ENCODE data around the gene TOX2. TPM values are rescaled to one million over a fixed set of nuclear protein-coding genes. Genes with fewer than 3 reads are reported as not detected.

Gene TOX2
- total RNA-seq, 1 donor from 2014 or later: 0.70 TPM

DNA sequence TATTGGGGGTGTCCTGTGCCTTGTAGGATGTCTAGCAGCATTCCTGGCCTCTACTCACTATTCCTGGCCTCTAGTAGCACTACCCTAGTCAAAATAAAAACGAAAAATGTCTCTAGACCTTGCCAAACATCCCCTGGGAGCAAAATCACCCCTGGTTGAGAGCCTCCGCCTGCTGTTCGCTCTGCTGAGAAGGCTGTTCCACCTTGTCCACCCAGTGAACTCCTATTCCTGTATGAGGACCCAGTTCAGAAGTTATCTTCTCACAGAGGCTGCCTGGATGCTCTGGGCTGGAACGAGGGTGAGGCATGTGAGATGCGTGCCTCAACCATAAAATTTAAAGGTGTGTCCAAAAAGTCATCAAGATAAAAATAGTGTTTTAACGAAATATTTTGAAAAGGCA is 101.9 kb downstream of the TOX2 start:
- DNase-seq (ENCODE audit: low read depth): no peak

DNA sequence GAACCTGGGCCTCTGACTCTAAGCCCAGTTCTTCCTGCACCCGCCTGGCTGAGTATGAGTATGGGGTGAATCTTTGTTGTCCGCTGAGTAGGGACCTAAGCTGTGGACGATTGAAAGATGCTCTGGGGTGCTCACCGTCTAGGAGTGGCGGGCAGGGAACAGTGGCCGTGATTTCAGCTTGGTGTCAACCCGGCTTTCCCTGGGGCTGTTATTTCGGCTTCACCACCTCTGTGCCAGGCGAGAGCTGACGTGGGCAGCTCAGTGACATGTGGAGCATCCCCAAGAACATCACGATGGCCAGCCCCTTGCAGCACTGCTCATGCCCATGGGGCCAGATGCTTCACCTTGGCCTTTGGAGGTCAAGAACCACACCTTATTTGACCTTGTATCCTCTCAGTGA is 102.6 kb downstream of the TOX2 start:
- DNase-seq (ENCODE audit: low read depth): no peak

DNA sequence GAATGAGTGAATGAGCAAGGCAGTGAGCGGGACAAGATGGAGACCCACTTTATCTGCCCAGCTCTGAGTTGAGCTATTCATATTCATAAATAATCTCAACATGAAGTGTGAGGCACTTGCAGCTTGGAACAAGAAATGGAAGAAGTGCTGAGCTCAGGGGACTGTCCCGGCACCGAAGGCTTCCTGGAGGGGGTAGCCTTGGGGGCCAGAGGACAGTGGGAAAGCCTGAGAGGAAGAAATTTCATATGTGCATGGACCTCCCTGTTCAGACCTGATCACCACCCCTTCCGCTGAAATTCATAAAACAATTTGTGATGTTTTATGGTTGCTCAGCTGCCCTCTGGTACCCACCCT is 103.2 kb downstream of the TOX2 start:
- no peak for DNase-seq (ENCODE audit: low read depth)

DNA sequence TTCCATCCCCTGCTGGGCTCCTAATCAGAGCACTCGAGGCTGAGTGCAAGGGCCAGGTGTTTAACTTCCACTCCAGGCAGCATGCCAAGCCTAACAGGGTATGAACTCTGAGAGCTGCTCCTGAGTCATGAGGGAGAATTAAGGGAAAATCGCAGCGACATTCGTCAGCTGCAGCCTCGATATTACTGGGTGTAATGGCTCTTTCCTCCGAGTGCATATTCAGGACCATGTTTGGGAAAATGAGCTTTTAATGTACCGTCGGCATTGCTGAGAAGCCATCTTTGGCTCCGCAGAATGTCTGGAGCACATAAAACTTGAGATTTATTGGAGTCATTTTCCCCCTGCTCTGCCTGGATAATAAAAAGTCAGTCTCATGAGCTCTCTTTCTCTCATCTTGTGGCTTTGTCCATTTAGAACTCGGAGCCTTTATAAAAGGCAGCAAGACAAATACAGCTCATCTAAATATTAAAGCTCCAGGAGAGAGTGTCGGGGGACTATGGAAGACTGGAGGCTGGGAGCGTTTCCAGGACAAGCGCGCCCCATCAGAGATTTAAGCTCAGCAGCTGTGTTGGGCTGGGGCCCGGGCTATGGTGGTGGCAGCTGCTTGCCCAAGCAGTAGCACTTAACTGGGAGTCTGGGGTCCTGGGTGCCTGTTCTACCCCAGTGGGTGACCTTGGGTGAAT is 103.7 kb downstream of the TOX2 start:
- peak; percentile 98 for DNase-seq (ENCODE audit: low read depth)

DNA sequence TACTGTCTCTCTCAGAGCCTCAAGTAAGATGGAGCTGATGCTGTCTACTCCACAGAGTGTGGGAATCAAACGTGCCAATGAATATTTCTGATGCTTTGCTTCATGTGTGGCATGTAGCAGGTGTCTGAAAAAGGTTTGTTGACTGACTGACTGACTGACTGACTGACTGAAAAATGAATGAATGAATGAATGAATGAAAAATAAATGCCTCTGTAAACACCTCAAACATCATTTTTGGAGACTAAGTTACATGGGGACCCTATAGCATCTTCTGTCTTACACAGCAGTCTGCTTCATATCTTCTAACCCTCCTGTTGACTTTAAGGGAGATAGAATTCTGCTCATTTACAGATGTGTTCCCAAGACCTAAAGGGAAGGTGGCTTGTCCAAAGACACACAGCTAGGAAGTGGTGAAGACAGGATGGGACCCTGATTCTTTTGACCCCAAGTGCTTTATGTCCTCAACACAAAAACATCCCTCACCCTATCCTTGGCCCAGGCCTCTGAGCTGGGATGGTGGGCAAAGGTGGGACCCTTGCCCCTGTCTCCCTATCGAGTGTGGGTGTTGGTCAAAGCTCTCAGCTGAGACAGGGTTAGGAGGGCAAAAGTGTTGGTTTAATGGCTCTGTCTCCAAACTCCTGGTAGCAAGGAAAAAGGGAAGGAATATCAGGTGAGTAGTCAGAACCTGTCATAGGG is 104.4 kb downstream of the TOX2 start:
- no peak for DNase-seq (ENCODE audit: low read depth)

DNA sequence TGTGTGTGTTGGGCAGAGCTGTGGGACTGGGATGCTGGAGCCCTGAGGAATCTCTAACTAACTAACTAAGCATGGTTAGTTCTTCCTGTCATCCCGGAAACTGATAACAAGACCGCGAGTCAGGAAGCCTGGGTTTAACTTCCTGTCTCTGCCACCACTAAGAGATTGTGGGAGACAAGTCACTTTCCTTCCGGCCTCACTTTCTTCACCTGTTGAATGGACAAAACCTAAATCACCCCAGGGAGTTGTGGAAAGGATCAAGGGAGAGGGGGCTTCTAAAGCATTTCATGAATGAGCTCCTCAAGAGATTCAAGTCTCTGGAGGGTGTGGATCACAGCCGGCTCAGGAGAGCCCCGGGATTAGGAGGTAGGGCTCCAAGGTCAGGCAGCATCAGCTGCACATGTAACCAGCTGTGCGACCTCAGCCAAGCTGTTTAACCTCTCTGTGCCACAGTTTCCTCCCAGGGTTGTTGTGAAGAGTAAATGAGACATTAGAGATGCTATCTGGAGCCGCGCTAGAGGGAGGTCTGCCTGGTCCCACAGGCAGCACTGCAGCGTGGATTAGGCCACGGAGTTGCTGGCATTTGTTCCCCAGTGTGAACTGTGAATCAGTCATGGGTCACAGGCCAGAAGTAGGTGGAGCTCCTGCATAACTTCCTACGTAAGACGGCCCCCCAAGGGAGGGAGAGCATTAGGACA is 105.1 kb downstream of the TOX2 start:
- peak; percentile 14 for DNase-seq (ENCODE audit: low read depth)

DNA sequence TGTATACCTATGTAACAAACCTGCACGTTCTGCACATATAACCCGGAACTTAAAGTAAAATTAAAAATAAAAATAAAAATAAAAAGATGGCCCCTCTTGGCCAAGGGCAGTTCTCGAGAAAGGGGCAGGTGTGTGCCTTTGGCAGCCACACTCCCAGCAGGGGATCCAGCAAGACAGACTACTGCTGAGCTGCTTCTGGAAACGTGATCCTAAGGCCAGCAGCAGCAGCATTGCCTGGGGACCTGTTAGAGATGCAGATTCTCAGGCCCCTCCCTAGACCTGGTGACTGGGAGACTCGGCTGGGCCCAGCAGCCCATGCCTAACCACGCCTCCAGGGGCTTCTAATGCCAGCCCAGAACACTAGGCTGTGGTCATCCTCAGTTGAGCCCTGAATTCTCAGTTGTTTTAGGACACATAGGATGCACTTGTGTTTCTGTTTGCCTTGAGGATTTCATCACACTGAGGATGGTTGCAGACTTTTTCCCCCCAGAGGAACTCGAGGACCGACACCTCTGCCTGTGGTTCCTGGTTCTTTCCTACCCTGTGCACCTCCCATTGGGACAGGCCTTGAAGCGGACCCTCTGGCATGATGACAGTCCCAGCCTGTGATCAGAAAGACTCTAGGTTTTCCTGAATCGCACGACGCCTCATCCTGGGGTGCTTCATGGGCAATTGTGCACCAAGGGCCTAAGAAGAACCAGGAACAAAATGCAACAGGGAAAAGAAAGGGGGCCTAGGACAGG is 105.9 kb downstream of the TOX2 start:
- DNase-seq (ENCODE audit: low read depth): peak; percentile 26

DNA sequence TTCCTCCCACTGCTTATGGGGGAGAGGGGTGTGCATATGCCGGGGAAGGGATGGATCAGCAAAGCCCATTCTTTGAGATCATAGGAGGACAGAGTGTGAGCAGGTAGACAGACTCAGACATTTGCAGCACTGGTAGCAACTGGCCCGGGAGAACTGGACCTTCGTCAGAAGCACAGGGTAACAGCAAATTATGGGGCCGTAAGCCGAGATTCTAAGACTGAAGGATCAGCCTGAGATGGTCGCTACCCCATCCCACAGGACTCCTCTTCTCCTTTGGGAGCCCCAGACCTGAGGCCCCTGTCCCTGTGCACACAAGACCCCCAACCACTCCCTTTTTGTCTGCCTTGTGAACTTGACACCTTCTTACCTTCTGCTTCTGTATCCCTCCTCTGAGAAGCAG is 106.5 kb downstream of the TOX2 start:
- DNase-seq (ENCODE audit: low read depth): no peak

DNA sequence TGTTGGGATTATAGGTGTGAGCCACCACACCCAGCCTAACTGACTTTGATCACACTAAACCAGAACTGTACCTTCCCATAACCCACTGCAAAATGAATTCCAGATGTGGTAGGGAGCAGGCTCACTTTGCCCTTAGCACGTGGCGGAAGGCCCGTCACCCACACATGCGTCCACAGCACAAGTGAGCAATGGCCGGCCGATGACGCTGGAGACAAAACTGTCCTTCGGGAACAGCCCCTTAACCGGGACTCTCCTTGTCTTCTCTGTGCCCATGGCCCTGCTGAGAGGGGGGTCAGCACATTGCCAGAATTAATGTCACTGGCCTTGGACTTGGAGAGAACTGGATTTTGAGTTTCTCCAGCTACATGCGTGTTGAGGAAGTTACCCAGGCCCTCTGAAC is 107.2 kb downstream of the TOX2 start:
- DNase-seq (ENCODE audit: low read depth): no peak

DNA sequence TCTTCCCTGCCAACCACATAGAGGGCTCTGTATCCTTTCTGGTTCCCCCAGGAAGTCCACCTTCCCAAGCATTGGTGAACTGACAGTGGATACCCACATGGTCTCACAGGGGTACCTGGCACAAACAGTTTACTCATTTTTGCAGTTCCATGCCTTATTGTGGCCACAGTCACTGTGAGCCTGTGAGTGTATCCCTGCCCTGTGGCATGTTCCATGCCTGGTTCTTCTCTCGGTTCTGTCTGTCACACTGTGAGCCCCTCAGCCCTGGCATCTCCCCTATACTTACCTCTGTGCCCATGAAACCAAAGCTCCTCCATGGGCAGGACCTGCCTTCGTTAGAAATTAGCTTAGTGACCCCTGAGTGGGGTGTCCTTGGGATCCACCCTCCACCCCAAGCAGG is 107.8 kb downstream of the TOX2 start:
- DNase-seq (ENCODE audit: low read depth): no peak

DNA sequence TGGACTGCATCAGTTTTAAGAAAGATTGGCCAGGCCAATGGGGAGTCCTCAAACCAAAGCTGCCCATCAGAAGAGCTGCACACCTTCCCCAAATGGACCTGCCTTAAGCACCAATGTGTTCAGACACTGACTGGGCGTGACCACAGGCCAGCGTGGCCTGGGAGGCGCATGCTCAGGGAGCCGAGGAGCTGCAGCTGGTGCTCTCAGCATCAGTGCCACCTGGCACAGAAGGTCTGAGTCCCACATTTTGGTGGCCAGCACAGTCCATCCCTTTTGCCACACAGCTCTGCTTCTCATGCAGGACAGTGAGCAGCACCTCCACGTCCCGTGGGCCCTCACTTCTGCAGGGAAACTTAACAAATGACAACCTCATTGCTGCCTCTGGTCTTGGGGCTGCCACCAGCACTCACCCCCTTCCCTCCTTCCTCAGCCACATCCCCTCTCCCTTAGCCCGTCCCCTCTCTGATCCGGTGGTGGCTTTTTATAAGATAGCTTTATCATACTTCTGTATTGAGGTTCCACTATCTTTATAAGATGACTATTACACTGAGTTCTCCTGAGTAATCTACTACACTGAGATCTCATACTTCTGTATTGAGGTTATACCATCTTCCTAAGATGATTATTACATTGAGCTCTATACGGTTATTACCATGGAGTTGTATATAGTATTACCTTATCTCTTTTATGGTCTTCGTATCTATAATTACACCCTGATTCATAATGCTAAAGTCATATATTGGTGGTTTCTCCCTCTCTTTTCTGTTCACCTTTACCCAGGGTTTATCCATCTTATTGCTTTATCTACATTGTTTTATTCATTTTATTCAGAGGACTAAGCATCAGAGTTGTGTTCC is 109.1 kb downstream of the TOX2 start:
- DNase-seq (ENCODE audit: low read depth): peak; percentile 32

DNA sequence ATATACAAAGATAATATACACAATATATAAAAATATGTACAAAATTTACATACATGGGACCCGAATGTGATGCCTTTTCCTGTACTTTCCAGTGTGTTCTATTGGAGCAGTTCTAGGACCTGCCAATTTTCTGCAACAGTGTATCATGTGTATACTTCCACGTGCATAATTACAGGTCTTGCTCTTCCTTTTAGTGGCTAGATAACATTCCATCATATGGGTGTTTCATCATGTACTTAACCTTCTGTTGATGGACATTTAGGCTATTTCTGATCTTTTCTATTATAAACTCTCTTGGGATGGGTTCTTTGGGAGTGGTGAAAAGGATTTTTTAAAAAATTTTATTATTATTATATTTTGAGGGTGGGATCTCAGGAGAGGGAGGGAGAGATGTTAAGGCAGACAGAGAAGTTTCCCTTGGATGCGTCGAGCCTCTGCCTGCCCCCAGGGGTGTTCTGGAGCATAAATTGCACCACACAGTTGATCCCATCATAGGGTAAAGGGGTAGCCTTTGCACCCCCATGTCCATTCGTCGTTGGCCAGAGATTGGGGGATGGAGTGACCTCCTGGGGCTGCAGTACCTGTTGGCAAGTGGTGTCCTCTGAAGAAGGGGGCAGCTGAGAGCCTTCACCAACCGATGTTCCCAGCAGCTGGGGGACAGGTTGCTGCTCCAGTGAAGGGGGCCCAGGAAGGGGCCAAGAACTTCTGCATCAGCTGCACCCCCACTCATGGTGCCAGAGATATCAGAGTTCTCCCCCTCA is 110.3 kb downstream of the TOX2 start:
- no peak for DNase-seq (ENCODE audit: low read depth)

DNA sequence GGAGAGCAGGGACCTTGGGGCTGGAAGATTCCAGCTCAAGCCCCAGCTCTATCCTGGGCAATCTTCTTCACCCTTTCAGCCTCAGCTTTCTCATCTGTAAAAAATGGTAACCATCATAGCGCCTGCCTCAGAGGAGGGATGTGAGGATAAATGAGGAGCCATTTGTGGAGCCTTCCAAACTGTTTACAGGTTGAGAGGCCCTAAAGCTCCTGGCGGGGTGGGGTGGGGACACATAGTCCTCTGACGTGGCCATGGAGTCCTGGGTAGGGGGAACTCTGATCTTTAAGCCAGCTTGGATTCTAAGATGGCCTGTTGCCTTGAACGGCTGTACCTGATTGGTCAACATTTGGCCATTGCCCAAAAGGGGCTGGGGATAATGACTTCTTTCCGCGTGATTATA is 111.1 kb downstream of the TOX2 start:
- DNase-seq (ENCODE audit: low read depth): no peak

DNA sequence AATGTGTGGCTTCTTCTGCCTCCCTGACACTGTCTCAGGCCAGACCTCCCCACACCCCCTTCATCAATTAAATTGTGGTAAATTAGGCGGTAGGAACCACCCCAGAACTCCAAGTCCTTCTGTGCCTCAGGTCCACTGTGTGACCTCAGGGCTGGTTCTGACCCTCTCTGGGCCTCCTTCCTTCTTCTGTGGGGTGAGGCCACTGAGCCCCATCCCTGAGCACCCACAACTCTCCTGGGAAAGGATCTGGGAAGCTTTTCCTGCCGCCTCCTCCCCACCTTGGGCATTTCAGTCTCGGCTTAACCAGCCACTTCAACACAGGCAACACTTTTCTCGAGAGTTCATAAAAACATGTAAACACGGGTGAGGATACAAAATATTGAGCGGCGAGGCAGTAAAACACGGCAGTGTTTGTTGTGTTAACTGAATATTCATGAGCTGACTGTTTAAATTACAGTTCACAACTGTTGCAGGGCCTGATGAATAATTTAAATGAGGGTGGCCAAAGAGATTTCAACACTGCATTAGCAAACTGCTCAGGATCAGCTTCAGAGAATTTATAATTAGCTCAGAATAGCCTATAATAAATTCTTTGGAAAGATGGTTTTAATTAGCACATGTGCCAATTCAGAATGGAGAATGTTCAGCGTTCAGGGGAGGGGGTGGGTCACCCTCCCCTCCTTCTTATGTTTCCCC is 112.1 kb downstream of the TOX2 start:
- DNase-seq (ENCODE audit: low read depth): no peak

DNA sequence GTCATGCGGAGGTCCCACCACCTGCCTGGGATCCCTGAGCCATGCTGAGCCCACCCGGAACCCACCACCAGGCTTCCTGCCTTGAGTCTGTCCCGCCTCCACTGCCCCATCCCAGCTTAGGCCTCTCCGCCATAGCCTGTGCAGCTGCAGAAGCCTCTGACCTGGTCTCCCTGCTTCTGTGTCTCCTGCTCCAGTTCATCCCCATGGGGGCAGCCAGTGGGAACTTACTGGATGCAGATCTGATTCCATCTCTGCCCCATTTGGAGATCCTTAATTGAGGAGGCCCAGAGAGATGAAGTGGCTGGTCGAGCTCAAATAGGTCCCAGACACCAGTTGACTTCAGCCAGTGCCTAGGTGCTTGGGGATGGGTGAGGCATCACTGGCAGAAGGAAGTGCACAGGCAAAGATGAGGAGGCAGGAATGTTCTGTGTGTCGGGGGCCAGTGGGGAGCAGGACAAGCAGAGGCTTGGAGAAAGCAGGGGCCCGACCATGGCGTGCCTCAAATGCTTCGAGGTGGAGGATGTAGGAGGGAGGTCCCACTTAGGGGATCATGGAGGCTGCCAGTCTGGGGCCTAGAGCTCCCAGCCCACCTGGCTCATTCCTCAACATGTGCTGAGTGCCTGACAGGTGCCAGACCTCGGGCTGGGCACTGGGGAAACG is 112.8 kb downstream of the TOX2 start:
- no peak for DNase-seq (ENCODE audit: low read depth)

DNA sequence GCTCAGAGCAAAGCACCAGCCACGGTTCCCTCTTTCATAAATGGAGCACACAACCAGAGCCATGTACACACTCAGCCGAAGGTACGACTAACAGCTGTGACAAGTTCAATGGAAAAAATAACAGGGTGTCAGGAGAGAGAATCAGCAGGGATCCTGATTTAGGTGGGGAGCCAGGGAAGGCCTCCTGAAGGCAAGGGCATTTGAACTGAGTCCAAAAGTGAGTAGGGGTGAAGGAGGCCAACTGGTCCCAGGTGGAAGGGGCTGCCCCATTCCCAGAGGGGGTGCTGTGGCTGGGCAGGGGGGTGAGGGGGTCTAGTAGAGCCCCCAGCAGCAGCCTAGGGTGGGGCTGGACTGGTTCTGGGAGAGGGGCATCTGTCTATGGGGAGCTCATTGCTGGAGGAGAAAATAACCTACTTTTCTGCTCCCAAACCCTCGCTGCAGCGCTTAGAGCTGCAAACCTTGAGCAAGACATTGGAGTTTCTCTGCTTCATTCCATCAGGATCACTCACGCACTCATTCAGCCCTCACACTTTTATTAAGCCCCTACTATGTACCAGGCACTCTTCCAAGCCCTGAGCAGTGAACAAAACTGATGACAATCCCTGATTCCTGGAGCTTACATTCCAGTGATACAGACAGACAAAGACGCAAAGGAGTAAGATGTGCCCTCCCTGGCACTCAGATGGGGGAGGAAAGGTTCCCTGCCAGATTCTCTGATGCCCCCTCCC is 113.5 kb downstream of the TOX2 start:
- no peak for DNase-seq (ENCODE audit: low read depth)

DNA sequence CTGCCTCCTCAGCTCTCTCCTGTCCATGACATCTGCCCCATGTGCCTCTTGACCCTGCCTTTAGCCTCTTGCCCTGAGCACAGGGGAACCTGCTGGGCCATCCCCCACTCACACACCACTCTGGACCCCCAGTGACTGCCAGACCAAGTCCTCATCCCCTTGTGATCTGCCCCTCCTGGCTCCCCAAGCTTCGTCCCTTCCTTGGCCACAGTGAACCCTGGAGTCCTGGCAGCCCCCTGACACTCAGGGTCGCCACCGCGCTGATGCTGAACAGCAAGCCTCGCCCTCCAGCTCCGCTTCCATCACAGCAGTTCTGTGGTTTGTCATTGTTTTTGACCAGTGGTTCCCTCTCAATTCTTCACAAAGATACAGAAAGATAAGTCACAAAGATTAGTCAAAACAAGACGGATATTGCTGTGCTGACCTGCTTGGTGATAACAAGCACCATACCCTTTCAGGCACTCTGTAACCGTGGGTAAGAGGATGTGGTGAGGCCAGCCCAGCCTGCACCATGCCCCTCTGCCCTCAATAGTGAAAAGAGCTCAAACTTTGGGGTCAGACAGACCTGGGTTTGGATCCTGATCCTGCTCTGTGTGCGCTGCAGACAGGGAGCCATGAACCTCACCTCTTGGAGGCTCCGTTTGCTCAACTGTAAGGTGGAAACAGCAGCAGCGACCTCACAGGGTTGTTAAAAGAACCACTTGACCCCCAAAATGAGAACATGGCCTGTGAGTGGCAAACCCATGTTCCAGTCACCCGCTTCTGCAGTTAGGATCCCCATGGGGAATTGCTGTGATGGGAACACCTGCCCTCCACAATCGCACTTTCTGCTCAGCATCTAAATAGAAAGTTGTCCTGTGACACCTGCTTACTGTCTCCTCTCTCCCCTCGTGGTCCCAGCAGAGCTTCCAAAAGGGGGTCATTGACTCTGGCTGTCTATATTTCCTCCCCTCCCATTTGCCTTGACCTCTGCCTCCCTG is 114.5 kb downstream of the TOX2 start:
- no peak for DNase-seq (ENCODE audit: low read depth)
